Activated CD8-positive, alpha-beta memory T cell treated with anti-CD3 and anti-CD28 coated beads, Interleukin-2, amount 50 U/mL, for 48 hours (primary cell): Measurements from ENCODE around the gene SDR42E1.
"Not testable (repeated sequence)": the region's sequence is repeated elsewhere in the genome, so short reads cannot be mapped to it uniquely, and the experiment has no call there.

Source experiments
- DNase-seq: peaks from one replicate; pipeline ENCODE4 v3.0.0-alpha.2; 2020

SDR42E1 gene

GRCh38 chr16:82034981-82035612, 23.8 kb upstream of the SDR42E1 start, which contains the start of gene HSD17B2:
TSS of gene HSD17B2 (plus strand) at chr16:82035253. CDS start at chr16:82035425, 172 bp downstream.
- no peak for DNase-seq

GRCh38 chr16:82033683-82034300, 22.5 kb upstream of the SDR42E1 start:
- DNase-seq, result no peak

- no peak for DNase-seq
Measured at GRCh38 chr16:82033006-82033405, 21.7 kb upstream of the SDR42E1 start.

- DNase-seq, result no peak
Measured at GRCh38 chr16:82031116-82032084, 20.1 kb upstream of the SDR42E1 start.

GRCh38 chr16:82027629-82028064, 16.4 kb upstream of the SDR42E1 start:
- DNase-seq, result no peak

GRCh38 chr16:82024883-82025282, 13.6 kb upstream of the SDR42E1 start:
- no peak for DNase-seq

- no peak for DNase-seq
Measured at GRCh38 chr16:82024316-82024715, 13.0 kb upstream of the SDR42E1 start.

- no peak for DNase-seq
Measured at GRCh38 chr16:82023206-82023605, 11.9 kb upstream of the SDR42E1 start.

- no peak for DNase-seq
Measured at GRCh38 chr16:82020051-82020450, 8.8 kb upstream of the SDR42E1 start.

GRCh38 chr16:82019535-82019934, 8.3 kb upstream of the SDR42E1 start:
- no peak for DNase-seq

GRCh38 chr16:82017911-82018568, 6.8 kb upstream of the SDR42E1 start:
- DNase-seq, result no peak

- no peak for DNase-seq
Measured at GRCh38 chr16:82016964-82017363, 5.7 kb upstream of the SDR42E1 start.

GRCh38 chr16:82016263-82016662, 5.0 kb upstream of the SDR42E1 start:
- DNase-seq, result no peak

- DNase-seq, result no peak
Measured at GRCh38 chr16:82013139-82013538, 1.9 kb upstream of the SDR42E1 start.

GRCh38 chr16:82010649-82011048, 621 bp downstream of the SDR42E1 start:
- no peak for DNase-seq

- DNase-seq, result not testable (repeated sequence)
Measured at GRCh38 chr16:82009789-82010188, 1.5 kb downstream of the SDR42E1 start.

GRCh38 chr16:82008957-82009592, 2.2 kb downstream of the SDR42E1 start:
- no peak for DNase-seq

GRCh38 chr16:82007189-82007588, 4.1 kb downstream of the SDR42E1 start:
- no peak for DNase-seq

GRCh38 chr16:82006036-82006435, 5.2 kb downstream of the SDR42E1 start:
- DNase-seq, result no peak

GRCh38 chr16:82005027-82005830, 6.0 kb downstream of the SDR42E1 start:
- DNase-seq, result no peak

GRCh38 chr16:82004601-82005000, 6.7 kb downstream of the SDR42E1 start:
- no peak for DNase-seq

GRCh38 chr16:82002831-82003230, 8.4 kb downstream of the SDR42E1 start:
- DNase-seq, result no peak
